Heart left ventricle (tissue), 16 donors: ENCODE results near the gene STK16. TPM values are rescaled to one million over a fixed set of nuclear protein-coding genes. Genes with fewer than 3 reads are reported as not detected.

ENCODE experiments used
- ATAC-seq, 4 donors: fragments of 200-7000 bp; cut with Tn5 transposase; one replicate each; pipeline ENCODE4 v1.9.1; 2020 to 2022; ENCODE audit warnings: moderate library complexity in 4 of 4, mild to moderate bottlenecking in 3 of 4, moderate number of reproducible peaks in 1 of 4
- DNase-seq, 5 donors: peaks; one replicate each; pipeline ENCODE4 v3.0.0-alpha.2; 2020
- H3K27ac ChIP-seq, 12 donors: fragments of 200-600 bp; sonication (generic) in 4 of 12; one replicate each; pipeline versions ENCODE4 v1.5.0 to v1.8.0; 2016 to 2022; ENCODE audit warnings: mild to moderate bottlenecking in 2 of 12
- H3K27me3 ChIP-seq, 9 donors: fragments of 200-600 bp; sonication (generic) in 2 of 9; one replicate each; pipeline versions ENCODE4 v1.5.1 to v1.8.0; 2016 to 2022; ENCODE audit warnings: mild to moderate bottlenecking in 3 of 9
- H3K36me3 ChIP-seq, 9 donors: fragments of 200-600 bp; sonication (generic) in 2 of 9; one replicate each; pipeline versions ENCODE4 v1.5.0 to v1.8.0; 2018 to 2022; ENCODE audit warnings: mild to moderate bottlenecking in 2 of 9
- H3K4me1 ChIP-seq, 12 donors: fragments of 200-600 bp; sonication (generic) in 4 of 12; one replicate each; pipeline versions ENCODE4 v1.5.0 to v1.8.0; 2016 to 2022; ENCODE audit warnings: mild to moderate bottlenecking in 3 of 12
- H3K4me3 ChIP-seq, 12 donors: fragments of 200-600 bp; sonication (generic) in 4 of 12; one replicate each; pipeline versions ENCODE4 v1.5.0 to v1.8.0; 2017 to 2022; ENCODE audit warnings: mild to moderate bottlenecking in 9 of 12, moderate library complexity in 4 of 12
- H3K9me3 ChIP-seq, 12 donors: fragments of 200-600 bp; sonication (generic) in 4 of 12; one replicate each; pipeline versions ENCODE4 v1.5.0 to v1.8.0; 2016 to 2022; ENCODE audit warnings: mild to moderate bottlenecking in 1 of 12
- POLR2A ChIP-seq, 2 donors: fragments of 450-650 bp; IDR thresholded peaks; one replicate each; pipeline ENCODE4 v1.6.1; 2017; ENCODE audit warnings: antibody characterized with exemption in 2 of 2, mild to moderate bottlenecking in 2 of 2, moderate library complexity in 2 of 2
- WGBS, 4 donors: extraction: QIAGEN DNeasy Blood & Tissue Kit in 2 of 4; methylation state at CpG; one replicate each; pipeline versions ENCODE4 v1.1.5 to v1.1.7; 2013 to 2018; 5-methylcytosine and 5-hydroxymethylcytosine counted together
- intact Hi-C, 10 donors: fragments of 100-400 bp; cut with DNase I; formaldehyde crosslinking; loops; one replicate each; pipeline versions ENCODE4 v1.11.1 to v1.14.2; 2022
- polyA plus RNA-seq, 2 donors: library from polyadenylated mRNA; stranded (reverse); fragments of 200-250 nt; gene quantifications; one replicate each; pipeline ENCODE4 v1.2.3, GENCODE V29; 2013
- total RNA-seq, 9 donors: library from RNA; depleted of rRNA in 2 of 9; stranded (reverse); fragments of >200 nt in 2 of 9; fragmentation: NEBNext Ultra II Directional in 3 of 9; extraction: Animal tissue kit (Norgen Biotek cat#: 25700) in 3 of 9; gene quantifications; one replicate each; pipeline versions ENCODE4 v1.1.0 to v1.2.4, GENCODE V29; 2016 to 2023
- TF ChIP-seq, protein P1 (sequence below), 12 donors: fragments of 200-600 bp; sonication (generic) in 4 of 12; IDR thresholded peaks; one replicate each; pipeline versions ENCODE4 v1.5.0 to v1.8.0; 2018 to 2022; ENCODE audit warnings: antibody characterized with exemption in 12 of 12, mild to moderate bottlenecking in 5 of 12
- donor health status: ischemic (EF 13 %, LVEDD 7.1; RV severe dilation, severe dysfunction).
- donor health status: healthy with polysubstance abuse.
- donor health status: DM: no; HTN: yes; CAD: no.
- donor health status: DM: no; HTN: no; CAD: no.
- donor health status: ischemic (EF 25% LVEDD 6.9; RV normal size, moderate dysfunction).
- donor health status: ischemic (EF 25% LVEDD 5.7; RV mildly dilated, moderate dysfunction).
- donor health status: healthy.
- donor health status: DM: yes; HTN: yes; CAD: no.
- donor health status: ischemic (EF 35%, LVEDD 5.7; RV mildly dilated, moderate dysfunction).
- donor health status: nonischemic (EF 11% LVEDD 7.7; RV severe dilation, severe dysfunction).
- donor health status: DM: yes; HTN: yes; CAD: no.
- donor health status: PGD.
- donor health status: ischemic (EF 29% LVEDD 5.4; RV normal size, mild dysfunction).
- donor health status: nonischemic (EF 23%, LVEDD 6.1; RV moderate dilation, normal function).

STK16 gene
- total and polyA plus RNA-seq, 11 donors: 13.8 to 31.6 (median 19.1) TPM

DNA sequence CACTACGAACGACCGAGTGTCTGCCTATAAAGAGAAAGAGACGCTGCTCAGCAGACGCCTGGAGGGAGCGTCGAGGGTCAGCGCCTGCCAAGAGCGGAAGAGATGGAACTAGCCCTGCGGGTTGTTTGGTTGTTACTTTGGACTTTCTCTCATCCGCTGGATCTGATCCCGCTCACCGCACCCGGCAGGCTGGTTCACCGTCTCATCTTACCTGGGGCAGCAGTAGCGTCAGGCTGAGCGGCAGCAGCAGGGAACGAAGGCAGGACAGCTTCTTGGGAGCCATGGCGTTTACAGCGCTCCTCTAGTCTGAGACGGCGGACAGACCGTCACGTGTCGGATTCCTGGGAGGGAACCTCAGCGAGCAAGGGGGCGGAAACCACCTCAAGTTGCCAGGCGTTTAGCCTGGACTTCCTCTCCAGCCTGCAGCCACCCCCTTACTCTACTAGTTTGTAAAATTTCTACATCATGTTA lies 2.0 kb upstream of the STK16 start:
- H3K27me3 ChIP-seq: no peaks in the 10 kb centered on the region
- H3K4me3 ChIP-seq: peak overlapping the region in 6 of 12 donors; percentile 12 to 49 (median 30)
- intact Hi-C loops: loop anchor here in 1 of 10 donors (10.0 kb wide), 1 partner anchor 51 kb away; no protein-coding TSS in a partner anchor
- TF ChIP-seq, protein P1, sequence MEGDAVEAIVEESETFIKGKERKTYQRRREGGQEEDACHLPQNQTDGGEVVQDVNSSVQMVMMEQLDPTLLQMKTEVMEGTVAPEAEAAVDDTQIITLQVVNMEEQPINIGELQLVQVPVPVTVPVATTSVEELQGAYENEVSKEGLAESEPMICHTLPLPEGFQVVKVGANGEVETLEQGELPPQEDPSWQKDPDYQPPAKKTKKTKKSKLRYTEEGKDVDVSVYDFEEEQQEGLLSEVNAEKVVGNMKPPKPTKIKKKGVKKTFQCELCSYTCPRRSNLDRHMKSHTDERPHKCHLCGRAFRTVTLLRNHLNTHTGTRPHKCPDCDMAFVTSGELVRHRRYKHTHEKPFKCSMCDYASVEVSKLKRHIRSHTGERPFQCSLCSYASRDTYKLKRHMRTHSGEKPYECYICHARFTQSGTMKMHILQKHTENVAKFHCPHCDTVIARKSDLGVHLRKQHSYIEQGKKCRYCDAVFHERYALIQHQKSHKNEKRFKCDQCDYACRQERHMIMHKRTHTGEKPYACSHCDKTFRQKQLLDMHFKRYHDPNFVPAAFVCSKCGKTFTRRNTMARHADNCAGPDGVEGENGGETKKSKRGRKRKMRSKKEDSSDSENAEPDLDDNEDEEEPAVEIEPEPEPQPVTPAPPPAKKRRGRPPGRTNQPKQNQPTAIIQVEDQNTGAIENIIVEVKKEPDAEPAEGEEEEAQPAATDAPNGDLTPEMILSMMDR (IDR thresholded peaks at IDR 0.05): no peak
- 38 to 48% (median 46%) methylated on average over 28 of the region's 28 CpGs for WGBS, 4 donors
- H3K9me3 ChIP-seq: no peaks in the 10 kb centered on the region
- ATAC-seq: no peak
- peaks cover 0 to 30% (median 21%) of the 10 kb centered on the region in 9 donors for H3K36me3 ChIP-seq
- DNase-seq: peak in 2 of 5 donors; percentile 40 to 43
- H3K4me1 ChIP-seq: peaks cover 0 to 34% (median 15%) of the 10 kb centered on the region in 12 donors
- peak overlapping the region in 1 of 12 donors; percentile 4 for H3K27ac ChIP-seq

- Histone ChIP-seq H3K4me3 (peak overlapping the region; percentile 67 to 95 (median 84)), H3K36me3 (peaks cover 0 to 26% (median 17%) of the 10 kb centered on the region in 9 donors), H3K9me3 (no peaks in the 10 kb centered on the region), H3K27me3 (no peaks in the 10 kb centered on the region), H3K27ac (peak overlapping the region; percentile 77 to 98 (median 93)), H3K4me1 (peaks cover 5 to 49% (median 27%) of the 10 kb centered on the region in 12 donors)
- intact Hi-C loops: loop anchor here in 4 of 10 donors (1.0 to 10.0 kb wide), 4 partner anchors 15 to 50 kb away; partner anchors contain the start of genes ANKZF1 (in 1 of the 4), ATG9A (in 1 of the 4) and DNAJB2 (in 1 of the 4)
- ATAC-seq (no peak), DNase-seq (no peak)
- TF ChIP-seq POLR2A (IDR thresholded peaks at IDR 0.05): no peak
- TF ChIP-seq, protein P1 (IDR thresholded peaks at IDR 0.05): no peak
- WGBS, 4 donors: 31 to 46% (median 43%) methylated on average over 6 of the region's 6 CpGs
Observed at GRCh38 chr2:219244789-219245147, 511 bp upstream of the STK16 start.

GRCh38 chr2:219245899-219246230 lies 586 bp downstream of the STK16 start:
- TF ChIP-seq POLR2A (IDR thresholded peaks at IDR 0.05): no peak
- TF ChIP-seq, protein P1 (IDR thresholded peaks at IDR 0.05): no peak
- no peaks in the 10 kb centered on the region for H3K9me3 ChIP-seq
- H3K4me3 ChIP-seq: peak overlapping the region; percentile 67 to 95 (median 84)
- intact Hi-C loops: loop anchor here in 4 of 10 donors (1.0 to 10.0 kb wide), 5 partner anchors 17 to 49 kb away; partner anchors contain the start of genes ZFAND2B (in 2 of the 4), ANKZF1 (in 1 of the 4), ATG9A (in 1 of the 4) and DNAJB2 (in 1 of the 4)
- peaks cover 6 to 60% (median 36%) of the 10 kb centered on the region in 12 donors for H3K4me1 ChIP-seq
- DNase-seq: no peak
- WGBS, 4 donors: 14 to 18% (median 17%) methylated on average over 6 to 10 of the region's 10 CpGs
- H3K36me3 ChIP-seq: peaks cover 0 to 35% (median 24%) of the 10 kb centered on the region in 9 donors
- no peaks in the 10 kb centered on the region for H3K27me3 ChIP-seq
- no peak for ATAC-seq
- peak overlapping the region; percentile 77 to 98 (median 93) for H3K27ac ChIP-seq

DNA sequence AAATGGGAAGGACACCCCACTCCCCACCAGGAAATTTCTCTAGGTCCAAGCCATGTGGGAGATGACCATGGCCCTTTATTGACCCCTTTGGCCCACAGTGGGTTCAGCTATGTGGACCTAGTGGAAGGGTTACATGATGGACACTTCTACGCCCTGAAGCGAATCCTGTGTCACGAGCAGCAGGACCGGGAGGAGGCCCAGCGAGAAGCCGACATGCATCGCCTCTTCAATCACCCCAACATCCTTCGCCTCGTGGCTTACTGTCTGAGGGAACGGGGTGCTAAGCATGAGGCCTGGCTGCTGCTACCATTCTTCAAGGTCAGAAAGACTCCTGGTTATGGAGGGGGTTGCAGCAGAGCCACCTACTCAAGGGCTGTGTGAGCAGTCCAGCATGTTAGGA lies 1.3 kb downstream of the STK16 start:
- Histone ChIP-seq H3K27ac (peak overlapping the region in 2 of 12 donors; percentile 28 to 95), H3K27me3 (no peaks in the 10 kb centered on the region), H3K4me1 (peaks cover 6 to 66% (median 39%) of the 10 kb centered on the region in 12 donors), H3K4me3 (peak overlapping the region in 1 of 12 donors; percentile 67), H3K36me3 (peaks cover 0 to 41% (median 29%) of the 10 kb centered on the region in 9 donors), H3K9me3 (no peaks in the 10 kb centered on the region)
- ATAC-seq (no peak), DNase-seq (no peak)
- 95 to 98% (median 96%) methylated on average over 10 of the region's 10 CpGs for WGBS, 4 donors
- no peak for TF ChIP-seq POLR2A (IDR thresholded peaks at IDR 0.05)
- TF ChIP-seq, protein P1 (IDR thresholded peaks at IDR 0.05): no peak
- intact Hi-C loops: loop anchor here in 3 of 10 donors (2.0 to 10.0 kb wide), 3 partner anchors 40 to 48 kb away; partner anchors contain the start of gene ZFAND2B (in 2 of the 3)
